SHP77 treated with DMSO at 0.1 percent for 48 hours (cell line): ENCODE measurements around the gene PDYN.
"Not testable (repeated sequence)": the region's sequence is repeated elsewhere in the genome, so short reads cannot be mapped to it uniquely, and the experiment has no call there.

ENCODE experiments used
- DNase-seq: peaks from one replicate; lab custom pipeline; 2025; lab: John Stamatoyannopoulos, UW

PDYN gene

DNA sequence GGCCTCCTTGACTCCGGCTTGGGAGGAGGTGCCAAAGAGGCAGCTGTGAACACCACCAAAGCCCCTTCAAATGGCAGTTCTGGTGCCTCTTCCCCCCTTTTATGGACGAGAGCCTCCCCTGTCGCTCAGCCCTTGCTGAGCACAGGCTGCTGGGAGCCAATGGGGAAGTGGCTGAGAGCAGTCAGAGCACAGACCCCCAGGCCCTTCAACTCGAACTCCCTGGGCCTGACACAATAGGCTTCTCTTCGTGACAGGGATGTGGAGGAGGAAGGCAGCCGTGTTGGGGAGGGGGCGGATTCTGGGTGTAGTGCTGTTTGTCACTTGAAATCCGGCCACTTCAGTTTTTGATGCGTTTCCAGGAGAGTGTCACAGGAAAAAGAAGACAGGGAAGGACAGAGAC lies at the start of gene PDYN:
PDYN (minus strand) TSS at position 73 of the 400 bp plus-strand sequence. CDS start 10,974 bp downstream, outside the sequence.
- DNase-seq: no peak

DNA sequence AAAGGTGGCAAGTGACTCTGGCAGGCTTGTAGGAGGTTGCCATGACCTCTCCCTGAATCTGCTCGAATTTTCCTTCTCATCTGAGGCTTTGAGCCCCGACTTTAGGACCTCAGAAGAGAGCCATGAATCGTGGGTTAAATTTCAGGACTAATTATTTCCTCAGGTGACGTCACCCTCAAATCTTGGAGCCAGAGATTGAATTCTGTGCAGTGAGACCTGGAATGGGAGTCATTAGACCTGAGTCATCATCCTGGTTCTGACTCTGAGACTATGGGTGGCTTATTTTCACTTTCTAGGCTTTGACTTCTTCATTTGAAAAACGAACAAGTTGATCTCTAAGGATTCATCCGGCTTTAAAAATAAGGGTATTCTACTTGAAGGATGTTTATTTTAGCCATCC lies 48.5 kb upstream of the PDYN start:
- DNase-seq: no peak

DNA sequence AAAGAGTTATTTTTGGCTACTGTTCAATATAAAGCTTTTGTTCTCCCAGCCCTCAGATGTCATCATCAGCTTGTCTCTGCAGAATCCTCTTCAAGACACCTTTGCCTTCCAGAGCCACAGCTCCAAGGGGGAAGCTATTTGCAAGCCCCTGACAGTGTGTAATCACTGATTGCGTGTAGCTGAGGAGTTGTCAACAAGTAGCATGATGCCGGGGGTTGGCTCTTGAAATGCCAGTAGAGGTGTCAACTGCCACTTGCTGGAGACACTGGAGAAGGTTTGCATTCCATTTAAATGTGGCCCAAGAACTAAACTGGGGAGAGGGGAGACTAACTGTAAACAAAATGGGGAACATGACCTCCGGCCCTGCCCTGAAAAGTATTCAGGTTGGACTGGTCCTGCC lies 44.3 kb upstream of the PDYN start:
- DNase-seq: no peak

DNA sequence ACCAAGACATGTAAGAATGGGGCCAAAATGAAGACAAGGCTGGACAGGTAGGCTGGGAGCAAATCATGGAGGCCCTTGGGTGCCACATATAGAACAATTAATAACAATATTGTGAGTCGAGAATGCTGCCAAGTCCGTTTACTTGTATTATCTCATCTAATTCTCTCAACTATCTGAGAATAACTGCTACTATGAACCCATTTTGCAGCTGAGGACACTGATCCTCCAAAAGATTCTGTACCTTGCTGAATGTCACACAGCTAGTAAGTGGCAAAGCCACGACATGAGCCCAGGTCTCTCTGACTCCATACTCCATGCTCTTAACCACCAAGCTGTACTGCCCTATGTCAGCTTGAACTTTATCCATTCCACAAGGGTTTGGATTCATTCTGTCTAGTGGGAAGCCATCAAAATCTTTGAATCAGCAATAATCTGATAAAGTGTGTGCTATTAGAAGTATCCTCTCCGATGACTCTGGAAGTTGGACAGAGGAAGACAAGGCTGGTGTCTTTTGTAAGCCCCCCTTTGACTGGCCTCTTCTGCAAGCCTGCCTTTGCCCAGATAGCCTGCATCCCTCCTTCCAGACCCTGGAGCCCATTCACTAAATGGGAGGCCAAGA lies 43.5 kb upstream of the PDYN start:
- no peak for DNase-seq

DNA sequence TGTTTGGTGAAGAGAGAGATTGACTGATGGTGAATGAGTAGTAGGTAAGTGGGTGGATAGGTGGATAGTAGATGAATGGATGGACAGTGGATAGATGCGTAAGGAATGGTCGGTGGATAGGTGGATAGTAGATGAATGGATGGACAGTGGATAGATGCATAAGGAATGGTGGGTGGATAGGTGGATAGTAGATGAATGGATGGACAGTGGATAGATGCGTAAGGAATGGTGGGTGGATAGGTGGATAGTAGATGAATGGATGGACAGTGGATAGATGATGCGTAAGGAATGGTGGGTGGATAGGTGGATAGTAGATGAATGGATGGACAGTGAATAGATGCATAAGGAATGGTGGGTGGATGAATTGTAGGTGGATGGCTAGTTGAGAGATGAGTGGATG lies 42.5 kb upstream of the PDYN start:
- not testable (repeated sequence) for DNase-seq

DNA sequence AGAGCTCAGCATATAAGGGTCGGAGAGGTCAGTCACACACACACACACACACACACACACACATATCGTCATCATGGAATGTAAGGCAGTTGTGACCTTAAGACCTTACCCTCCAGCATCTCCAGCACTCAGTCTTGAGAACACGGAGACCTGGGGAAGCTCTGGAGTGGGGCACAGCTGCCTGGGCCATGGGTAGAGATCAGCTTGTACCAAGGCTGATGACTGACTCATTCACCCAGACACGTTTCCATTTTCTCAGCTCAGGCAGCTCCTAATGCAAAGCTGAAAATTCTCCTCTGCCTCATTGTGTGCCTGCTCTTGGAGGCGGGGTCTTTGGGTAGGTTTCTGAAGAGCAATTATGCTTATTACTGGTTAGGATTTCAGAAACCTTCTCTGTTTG lies 38.3 kb upstream of the PDYN start:
- DNase-seq: no peak

DNA sequence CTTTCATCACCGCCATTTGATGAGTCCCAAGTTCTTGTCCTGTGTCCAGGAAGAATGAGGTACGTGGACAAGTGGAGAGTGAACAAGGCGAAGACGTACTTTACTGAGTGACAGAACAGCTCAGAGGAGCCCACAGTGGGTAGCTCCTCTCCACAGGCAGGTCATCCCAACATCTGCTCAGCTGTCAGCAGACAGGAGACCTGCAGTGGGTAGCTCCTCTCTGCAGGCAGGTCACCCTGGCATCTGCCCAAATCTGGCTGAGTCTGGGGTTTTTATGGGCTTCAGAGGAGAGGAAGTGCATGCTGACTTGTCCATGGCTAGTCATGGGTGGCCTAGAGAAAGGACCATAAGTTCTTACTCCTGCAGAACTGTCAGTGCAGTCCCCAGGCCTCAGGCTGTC lies 32.7 kb upstream of the PDYN start:
- DNase-seq: no peak

DNA sequence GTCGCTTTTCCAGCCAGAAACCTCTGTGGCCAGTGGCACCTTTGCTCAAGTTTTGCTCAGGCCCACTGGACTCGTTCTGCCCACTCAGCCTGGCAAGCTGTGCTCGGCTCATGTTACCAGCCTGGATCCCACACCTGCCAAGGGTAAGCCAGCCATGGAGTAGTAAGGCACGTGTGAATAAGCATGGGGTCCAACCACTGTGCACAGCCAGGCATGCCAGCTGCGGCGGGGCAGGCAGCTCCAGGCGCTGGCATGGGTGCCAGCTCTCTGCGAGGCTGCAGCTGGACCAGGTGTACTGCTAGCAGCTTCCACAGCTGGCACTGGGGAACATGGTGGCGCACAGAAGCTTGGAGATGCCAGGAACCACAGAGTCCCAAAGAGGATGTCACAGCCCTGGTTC lies 32.1 kb upstream of the PDYN start:
- no peak for DNase-seq

DNA sequence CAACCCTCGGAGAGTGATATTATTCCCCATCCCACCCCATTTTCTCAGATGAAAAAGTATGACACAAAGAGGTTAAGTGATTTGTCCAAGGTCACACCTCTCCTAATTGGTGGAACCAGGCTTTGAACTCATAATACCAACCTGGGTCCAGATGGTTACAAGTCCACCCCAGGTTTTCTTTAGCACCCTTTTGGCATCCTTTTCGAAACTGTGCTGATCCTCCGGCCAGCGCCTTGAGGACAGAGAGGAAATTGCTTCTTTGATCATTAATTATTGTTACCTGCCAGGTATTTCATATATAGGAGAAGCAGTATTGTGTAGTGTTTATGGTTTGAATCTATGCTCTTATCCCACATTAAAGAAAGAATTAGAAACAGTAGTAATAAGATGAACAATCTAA lies 29.3 kb upstream of the PDYN start:
- no peak for DNase-seq

DNA sequence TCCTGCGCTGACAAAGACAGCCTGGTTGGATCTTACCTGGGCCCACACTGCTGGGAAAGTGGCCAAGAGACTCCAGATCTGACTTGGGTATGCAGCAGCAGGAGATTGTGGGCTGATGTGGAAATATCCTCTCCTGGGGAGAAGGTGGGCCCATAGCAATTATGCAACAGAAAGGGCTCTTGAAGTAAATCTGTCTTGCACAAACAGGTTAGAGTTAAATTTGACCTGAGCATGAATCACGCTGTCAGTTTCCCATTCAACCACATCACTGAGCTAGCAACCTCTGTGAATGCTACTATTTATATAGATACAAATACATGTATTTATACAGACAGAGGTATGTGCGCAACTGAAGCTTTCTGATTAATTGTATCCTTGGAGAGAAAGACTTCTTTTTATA lies 28.3 kb upstream of the PDYN start:
- no peak for DNase-seq

DNA sequence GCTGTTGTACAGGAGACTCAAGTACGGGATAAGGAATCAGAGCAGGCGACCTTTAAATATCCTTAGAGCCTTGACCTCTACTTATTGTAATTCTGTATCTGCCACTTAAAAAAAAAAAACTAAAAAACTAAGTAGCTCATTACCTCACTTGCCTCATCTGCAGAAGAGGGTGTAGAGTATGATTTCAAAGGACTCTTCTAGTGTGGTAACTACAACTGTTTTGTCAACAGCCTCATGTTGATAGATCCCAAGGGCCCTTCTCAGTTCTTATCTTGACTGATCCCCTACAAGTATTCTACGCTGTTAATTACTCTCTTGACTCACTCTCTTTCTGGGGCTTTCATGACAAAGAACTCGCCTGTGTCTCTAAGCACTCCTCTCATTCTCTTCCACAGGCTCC lies 16.7 kb upstream of the PDYN start:
- no peak for DNase-seq

DNA sequence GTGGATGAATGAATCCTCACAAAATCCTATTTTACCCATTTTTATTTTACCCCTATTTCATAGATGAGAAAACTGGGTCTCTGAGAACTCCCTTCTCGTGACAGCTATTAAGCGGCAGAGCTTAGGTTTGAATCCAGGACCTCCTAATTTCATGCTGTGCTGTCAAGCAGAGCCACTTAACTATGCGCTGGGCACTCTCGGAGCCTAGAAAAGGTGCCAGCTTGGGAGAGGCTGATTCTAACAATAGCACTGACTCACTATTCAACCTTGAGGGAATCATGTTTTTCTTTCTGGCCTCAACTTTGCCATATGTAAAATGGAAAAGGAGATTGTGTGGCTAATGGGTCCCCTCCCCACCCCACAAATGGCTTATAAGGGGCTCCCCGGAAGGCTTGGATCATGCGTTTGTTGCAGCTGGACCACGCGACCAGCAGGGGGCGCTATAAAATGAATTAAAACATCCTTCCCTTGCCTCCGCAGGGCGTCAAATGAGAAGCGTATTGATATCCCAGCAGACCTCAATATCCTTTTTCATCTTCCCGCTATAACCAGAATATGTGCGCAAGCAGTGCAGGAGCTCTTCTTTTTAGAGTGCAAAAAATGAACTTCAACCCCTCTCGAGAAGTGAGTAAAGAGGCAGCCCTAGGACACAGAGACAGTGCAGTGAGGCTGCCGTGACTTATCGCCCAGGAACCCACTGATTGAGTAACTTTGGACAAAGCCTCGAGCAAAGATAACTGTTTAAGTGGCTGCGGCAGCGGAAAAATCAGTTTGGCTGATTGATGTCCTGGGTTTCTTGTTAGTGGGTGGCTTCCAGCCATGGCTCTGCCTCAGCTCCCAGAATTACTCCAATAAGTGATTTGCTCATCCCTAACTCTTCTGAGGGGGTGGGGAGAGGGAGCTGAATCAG lies 12.8 kb upstream of the PDYN start:
- no peak for DNase-seq

DNA sequence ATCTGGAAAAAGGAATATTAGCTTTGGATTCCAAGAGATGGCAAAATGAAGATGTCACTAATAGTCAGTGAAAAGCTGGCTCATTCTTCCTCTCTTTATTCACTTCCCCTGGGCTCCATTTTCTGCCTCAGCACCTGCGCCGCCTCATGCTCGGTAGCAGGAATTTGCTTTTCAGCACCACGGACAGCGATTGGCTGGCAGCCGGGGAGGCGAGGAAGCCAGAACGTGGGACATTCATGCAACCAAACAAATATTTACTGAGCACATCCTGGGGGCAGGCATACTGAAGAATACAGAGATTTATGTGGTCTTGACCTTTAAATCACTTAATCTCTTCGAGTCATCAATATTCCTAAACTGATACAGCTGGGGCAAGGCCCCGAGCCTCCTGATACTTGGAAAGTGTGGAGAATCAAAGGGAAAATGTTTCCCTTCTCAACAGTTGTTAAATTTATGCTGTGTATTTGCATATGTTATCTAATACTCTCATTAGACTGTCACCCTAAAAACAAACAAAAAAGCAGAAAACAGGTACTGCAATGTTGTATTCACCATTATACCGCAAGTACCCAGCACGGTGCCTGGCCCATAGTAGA lies 12.1 kb upstream of the PDYN start:
- DNase-seq: no peak

DNA sequence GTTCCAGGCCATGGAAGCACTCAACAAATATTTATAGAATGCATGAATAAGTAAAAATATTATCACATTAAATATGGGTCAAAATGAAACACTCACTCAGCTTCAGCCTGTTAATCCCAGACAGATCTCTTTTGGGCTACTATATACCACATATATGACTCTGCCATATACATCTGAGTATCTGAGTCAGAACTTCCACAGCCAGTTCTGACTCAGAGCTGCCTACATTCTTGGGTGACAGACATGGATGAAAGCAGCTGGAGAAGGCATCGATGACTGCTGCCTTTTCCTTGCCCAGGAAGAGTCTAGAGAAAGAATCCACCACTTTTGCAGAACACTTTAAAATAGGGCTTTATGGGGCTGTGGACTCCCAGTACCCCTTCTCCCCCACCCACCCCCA lies 11.5 kb upstream of the PDYN start:
- no peak for DNase-seq

DNA sequence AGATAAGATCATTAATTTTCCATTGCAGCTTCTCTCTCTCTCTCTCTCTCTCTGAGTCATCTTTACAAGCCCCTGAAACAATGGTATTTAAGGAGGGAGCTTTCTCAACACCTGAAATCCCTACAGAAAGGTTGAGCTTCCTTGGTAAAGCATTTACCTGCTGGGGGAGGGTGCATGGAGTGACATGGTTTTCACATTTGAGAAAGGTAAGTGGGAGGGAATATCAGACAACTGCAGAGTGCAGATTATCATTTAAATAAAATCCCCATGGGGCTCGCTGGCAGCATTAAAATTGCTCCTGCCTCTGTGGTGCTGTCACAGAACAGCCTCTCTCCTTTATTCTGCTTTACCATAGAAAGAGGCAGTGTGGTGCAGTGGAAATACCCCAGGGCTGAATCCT lies 10.3 kb upstream of the PDYN start:
- DNase-seq: no peak

DNA sequence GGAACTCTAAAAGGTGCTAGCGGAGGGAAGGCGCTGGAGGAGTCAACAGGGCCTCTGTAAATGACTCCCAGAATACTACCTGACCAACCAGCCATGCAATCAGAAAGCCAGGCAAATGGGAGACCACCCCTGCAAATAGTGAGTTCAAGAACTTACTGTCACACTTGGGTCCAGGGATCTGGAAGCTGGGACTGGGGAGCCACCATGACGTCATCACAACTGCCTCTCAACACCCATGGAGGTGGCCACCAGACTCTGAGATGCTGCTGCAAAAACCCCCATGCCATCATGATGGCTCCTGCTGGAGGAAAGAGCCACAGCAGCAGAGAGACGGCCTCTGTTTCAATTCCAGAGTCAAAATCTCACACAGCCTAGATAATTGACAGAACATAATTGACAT lies 8.5 kb upstream of the PDYN start:
- DNase-seq: no peak

DNA sequence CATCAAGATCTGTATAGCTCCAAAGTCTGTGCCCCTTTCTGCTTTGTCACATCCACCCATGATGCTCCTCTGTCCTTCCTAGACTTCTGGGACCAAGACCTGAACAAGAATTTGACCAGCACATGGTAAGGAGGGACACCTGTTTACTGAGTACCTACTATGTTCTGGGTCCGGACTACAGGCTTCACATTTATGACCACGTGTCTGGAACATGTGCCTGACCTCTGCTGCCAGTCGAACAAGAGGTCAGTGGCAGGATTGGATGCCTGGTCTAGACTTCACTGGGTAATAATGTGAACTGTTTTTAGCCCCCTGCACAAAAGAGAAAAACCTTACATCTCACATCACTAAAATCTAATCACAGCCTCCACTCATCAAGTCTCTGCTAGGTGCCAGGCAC lies 7.3 kb upstream of the PDYN start:
- no peak for DNase-seq

DNA sequence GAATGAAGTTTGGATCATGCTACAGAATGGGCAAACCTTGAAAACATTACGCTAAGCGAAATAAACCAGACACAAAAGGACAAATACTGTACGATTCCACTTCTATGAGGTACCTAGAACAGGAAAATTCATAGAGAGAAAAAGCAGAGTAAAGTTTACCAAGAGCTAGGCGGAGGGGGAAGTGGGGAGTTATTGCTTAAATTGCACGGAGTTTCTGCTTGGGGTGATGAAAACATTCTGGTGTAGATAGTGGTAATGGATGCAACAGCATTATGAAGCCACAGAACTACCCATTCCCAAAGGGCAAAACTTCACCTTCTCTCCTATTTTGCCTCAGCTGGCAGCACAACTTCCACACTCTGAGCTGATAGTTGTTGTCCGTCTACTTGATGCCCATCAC lies 6.4 kb upstream of the PDYN start:
- DNase-seq: no peak

DNA sequence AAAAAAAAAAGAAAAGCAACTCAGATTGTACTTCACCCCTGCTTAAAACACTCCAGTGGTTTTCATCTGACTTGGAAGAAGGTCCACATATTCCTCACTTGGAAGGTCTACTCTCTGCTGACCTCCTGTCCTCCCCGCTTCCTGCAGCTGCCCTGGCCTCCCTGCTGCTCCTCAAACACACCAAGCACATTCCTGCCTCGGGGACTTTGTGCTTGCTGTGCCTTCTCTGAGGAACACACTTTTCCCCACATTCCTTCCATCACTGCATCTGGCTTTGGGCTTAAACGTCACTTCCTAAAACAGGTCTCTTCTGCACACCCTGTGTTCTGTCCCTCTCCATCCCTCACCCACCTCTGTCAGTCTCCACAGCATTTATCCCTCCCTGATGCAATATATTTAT lies 4.9 kb upstream of the PDYN start:
- no peak for DNase-seq

DNA sequence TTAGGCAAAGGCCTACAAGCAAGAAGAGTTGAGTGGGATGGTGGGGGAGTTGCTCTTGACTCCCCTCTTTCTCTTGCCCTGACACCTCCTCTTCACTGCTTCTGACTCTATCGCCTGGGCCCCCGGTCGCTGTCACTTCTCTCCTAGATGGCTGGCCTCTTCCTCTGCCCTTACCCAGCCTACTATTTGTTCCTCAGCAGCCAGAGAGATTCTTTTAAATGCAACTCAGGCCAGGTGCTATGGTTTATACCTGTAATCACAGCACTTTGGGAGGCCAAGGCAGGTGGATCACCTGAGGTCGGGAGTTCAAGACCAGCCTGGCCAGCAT lies 4.3 kb upstream of the PDYN start:
- no peak for DNase-seq

DNA sequence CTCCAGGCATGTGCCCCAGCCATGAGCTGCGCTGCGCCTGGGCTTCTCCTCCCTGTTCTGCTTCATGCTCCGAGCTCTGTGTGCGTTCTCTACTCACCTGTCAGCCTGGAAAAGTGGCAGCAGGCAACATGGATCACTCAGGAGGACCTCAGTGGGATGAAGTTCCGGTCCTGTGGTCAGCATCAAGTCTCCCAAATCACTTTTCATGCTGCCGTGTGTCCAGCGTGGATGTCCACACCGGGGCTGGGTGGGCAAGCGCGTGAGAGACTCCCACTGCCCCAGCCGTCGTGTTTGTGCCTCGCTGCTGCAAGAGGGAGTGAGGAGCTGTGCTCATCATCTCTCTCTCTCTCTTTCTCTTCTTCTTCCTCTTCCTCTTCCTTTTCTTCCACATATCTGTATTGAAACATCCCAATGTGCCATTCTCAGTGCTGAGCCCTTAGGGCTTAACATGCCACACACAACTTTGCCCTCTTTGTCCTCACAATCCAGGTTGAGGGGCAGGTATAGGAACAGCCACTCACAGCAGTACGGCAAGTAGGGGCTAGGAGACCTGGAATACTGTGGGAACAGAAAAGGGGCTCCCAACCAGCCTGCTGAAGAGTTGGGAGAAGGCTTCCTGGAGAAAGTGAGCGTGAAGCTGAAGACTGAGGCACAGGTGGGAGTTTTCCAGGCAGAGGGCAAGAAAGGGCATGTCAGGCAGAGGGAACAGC lies 3.8 kb upstream of the PDYN start:
- DNase-seq: no peak

DNA sequence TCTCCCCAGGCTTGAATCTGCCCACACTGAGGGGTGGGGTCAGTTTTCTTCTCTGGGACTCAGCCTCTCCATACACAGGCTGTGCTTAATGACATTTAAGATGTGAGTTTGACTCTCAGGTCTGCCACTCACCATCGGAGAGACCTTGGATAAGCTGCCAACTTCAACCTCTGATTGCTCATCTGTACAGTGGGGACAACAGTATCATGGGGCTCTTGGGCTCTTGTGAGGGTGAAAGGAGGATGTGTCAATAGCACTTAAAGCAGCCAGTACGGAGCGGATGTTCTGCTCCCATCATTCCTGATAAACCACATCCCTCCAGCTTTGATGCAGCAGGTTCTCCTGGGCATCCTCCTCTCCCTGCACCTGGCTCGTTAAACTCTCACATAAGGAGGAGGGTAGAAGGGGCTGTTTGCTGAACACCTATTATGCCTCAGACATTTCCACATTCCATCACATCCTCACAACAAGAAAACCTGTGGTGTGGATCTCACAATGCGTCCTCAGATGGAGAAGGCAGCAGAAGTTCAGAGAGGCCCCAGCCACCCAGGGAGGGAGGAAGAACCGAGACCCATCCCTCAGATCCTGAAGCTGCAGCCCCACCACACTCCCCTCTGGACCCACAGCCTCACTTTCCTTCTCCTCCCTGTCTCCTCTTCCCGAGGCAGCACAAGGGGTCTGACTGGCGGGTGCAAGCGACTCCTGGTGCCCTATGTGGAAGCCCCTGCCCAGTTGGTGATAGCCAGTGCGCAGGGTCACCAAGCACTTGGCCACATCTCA lies 1.9 kb upstream of the PDYN start:
- DNase-seq: no peak
